ENCODE measurements around the gene ANKLE1.

Gene ANKLE1

GRCh38 chr19:17330262-17331044, 48.8 kb downstream of the ANKLE1 start:
- no peak overlapping the region for H4K91ac ChIP-seq (ENCODE audit: low read depth, low read length, poor library complexity)
- no peak overlapping the region for H2BK5ac ChIP-seq (ENCODE audit: low read length)
- peaks cover 3 to 8% of the 10 kb centered on the region in 2 donors for H3K9me3 ChIP-seq (replicated peaks in 1 of 2; ENCODE audit: control insufficient read depth in 2 of 2, insufficient read depth in 1 of 2, low read depth in 1 of 2, low read length in 2 of 2)
- H2BK15ac ChIP-seq (ENCODE audit: low read length), result no peak overlapping the region
- H3K27me3 ChIP-seq (ENCODE audit: control insufficient read depth in 3 of 3, insufficient read depth in 3 of 3, low read depth in 1 of 3, low read length in 3 of 3), result peaks cover 0 to 7% (median 0%) of the 10 kb centered on the region in 3 experiments
- WGBS, 2 donors (ENCODE audit: extremely low coverage in 2 of 2, insufficient read length in 2 of 2, insufficient replicate concordance in 1 of 2), result no CpG with 5 or more reads among the region's 24 CpGs
- H3K23ac ChIP-seq (ENCODE audit: low read depth, low read length, poor library complexity), result peak overlapping the region; percentile 73
- H3K4me2 ChIP-seq (ENCODE audit: insufficient read depth, low read length, poor library complexity, severe bottlenecking), result no peak overlapping the region
- H2AK5ac ChIP-seq (ENCODE audit: low read depth, low read length), result peak overlapping the region; percentile 99
- no peak overlapping the region for H3K9ac ChIP-seq (ENCODE audit: low read depth, low read length, poor library complexity)
- no peak overlapping the region for H2AFZ ChIP-seq (ENCODE audit: low read length)
- H3K36me3 ChIP-seq (replicated peaks in 1 of 2; ENCODE audit: control insufficient read depth in 2 of 2, insufficient read depth in 2 of 2, low read length in 2 of 2), result peaks cover 25 to 52% of the 10 kb centered on the region in 2 donors
- H3K4me3 ChIP-seq (ENCODE audit: low read length in 2 of 2), result no peak overlapping the region
- H3K27ac ChIP-seq (replicated peaks; ENCODE audit: low read length), result no peak overlapping the region
- peak overlapping the region; percentile 84 for H2BK12ac ChIP-seq (ENCODE audit: low read length)
- H2BK120ac ChIP-seq (ENCODE audit: low read depth, low read length), result no peak overlapping the region
- H3K79me1 ChIP-seq (ENCODE audit: low read depth, low read length), result peaks cover 7% of the 10 kb centered on the region
- H3K4me1 ChIP-seq (ENCODE audit: control insufficient read depth in 2 of 2, insufficient read depth in 1 of 2, low read depth in 1 of 2, low read length in 2 of 2), result peaks cover 6 to 22% of the 10 kb centered on the region in 2 donors
- H4K8ac ChIP-seq (ENCODE audit: low read depth, low read length), result no peak overlapping the region
- H3K18ac ChIP-seq (ENCODE audit: low read length), result peak overlapping the region; percentile 7
- H3K4ac ChIP-seq (ENCODE audit: low read length), result no peak overlapping the region
- no peak overlapping the region for H3K14ac ChIP-seq (ENCODE audit: low read length)
- no peak for DNase-seq (ENCODE audit: low spot score)

- Histone ChIP-seq H3K4ac (ENCODE audit: low read length) (no peak overlapping the region), H4K8ac (ENCODE audit: low read depth, low read length) (no peak overlapping the region), H3K4me3 (ENCODE audit: low read length in 2 of 2) (no peak overlapping the region), H3K27me3 (ENCODE audit: control insufficient read depth in 3 of 3, insufficient read depth in 3 of 3, low read depth in 1 of 3, low read length in 3 of 3) (peaks cover 0 to 7% (median 0%) of the 10 kb centered on the region in 3 experiments), H2BK5ac (ENCODE audit: low read length) (no peak overlapping the region), H2BK120ac (ENCODE audit: low read depth, low read length) (no peak overlapping the region), H3K9me3 (replicated peaks in 1 of 2; ENCODE audit: control insufficient read depth in 2 of 2, insufficient read depth in 1 of 2, low read depth in 1 of 2, low read length in 2 of 2) (peaks cover 3 to 8% of the 10 kb centered on the region in 2 donors), H2AFZ (ENCODE audit: low read length) (no peak overlapping the region), H2AK5ac (ENCODE audit: low read depth, low read length) (peak overlapping the region; percentile 70), H2BK12ac (ENCODE audit: low read length) (no peak overlapping the region), H3K27ac (replicated peaks; ENCODE audit: low read length) (no peak overlapping the region), H2BK15ac (ENCODE audit: low read length) (no peak overlapping the region), H3K18ac (ENCODE audit: low read length) (no peak overlapping the region), H3K14ac (ENCODE audit: low read length) (no peak overlapping the region), H4K91ac (ENCODE audit: low read depth, low read length, poor library complexity) (no peak overlapping the region), H3K9ac (ENCODE audit: low read depth, low read length, poor library complexity) (no peak overlapping the region), H3K4me2 (ENCODE audit: insufficient read depth, low read length, poor library complexity, severe bottlenecking) (no peak overlapping the region), H3K36me3 (replicated peaks in 1 of 2; ENCODE audit: control insufficient read depth in 2 of 2, insufficient read depth in 2 of 2, low read length in 2 of 2) (peaks cover 23 to 47% of the 10 kb centered on the region in 2 donors), H3K23ac (ENCODE audit: low read depth, low read length, poor library complexity) (no peak overlapping the region), H3K79me1 (ENCODE audit: low read depth, low read length) (peaks cover 7% of the 10 kb centered on the region), H3K4me1 (ENCODE audit: control insufficient read depth in 2 of 2, insufficient read depth in 1 of 2, low read depth in 1 of 2, low read length in 2 of 2) (peaks cover 6 to 22% of the 10 kb centered on the region in 2 donors)
- DNase-seq (ENCODE audit: low spot score), result no peak
- no CpG with 5 or more reads among the region's 13 CpGs for WGBS, 2 donors (ENCODE audit: extremely low coverage in 2 of 2, insufficient read length in 2 of 2, insufficient replicate concordance in 1 of 2)
Measured at GRCh38 chr19:17331045-17331558, 49.4 kb downstream of the ANKLE1 start.

- Histone ChIP-seq H3K4me1 (ENCODE audit: control insufficient read depth in 2 of 2, insufficient read depth in 1 of 2, low read depth in 1 of 2, low read length in 2 of 2) (peaks cover 6 to 18% of the 10 kb centered on the region in 2 donors), H3K36me3 (replicated peaks in 1 of 2; ENCODE audit: control insufficient read depth in 2 of 2, insufficient read depth in 2 of 2, low read length in 2 of 2) (peaks cover 21 to 35% of the 10 kb centered on the region in 2 donors), H2BK15ac (ENCODE audit: low read length) (no peak overlapping the region), H3K27me3 (ENCODE audit: control insufficient read depth in 3 of 3, insufficient read depth in 3 of 3, low read depth in 1 of 3, low read length in 3 of 3) (peaks cover 0 to 7% (median 0%) of the 10 kb centered on the region in 3 experiments), H3K18ac (ENCODE audit: low read length) (no peak overlapping the region), H4K8ac (ENCODE audit: low read depth, low read length) (no peak overlapping the region), H3K4me2 (ENCODE audit: insufficient read depth, low read length, poor library complexity, severe bottlenecking) (no peak overlapping the region), H2BK12ac (ENCODE audit: low read length) (no peak overlapping the region), H2BK5ac (ENCODE audit: low read length) (peak overlapping the region; percentile 26), H3K9ac (ENCODE audit: low read depth, low read length, poor library complexity) (no peak overlapping the region), H3K4ac (ENCODE audit: low read length) (no peak overlapping the region), H3K79me1 (ENCODE audit: low read depth, low read length) (peaks cover 4% of the 10 kb centered on the region), H3K4me3 (ENCODE audit: low read length in 2 of 2) (no peak overlapping the region), H2AFZ (ENCODE audit: low read length) (no peak overlapping the region), H3K9me3 (replicated peaks in 1 of 2; ENCODE audit: control insufficient read depth in 2 of 2, insufficient read depth in 1 of 2, low read depth in 1 of 2, low read length in 2 of 2) (peaks cover 3 to 8% of the 10 kb centered on the region in 2 donors), H3K27ac (replicated peaks; ENCODE audit: low read length) (no peak overlapping the region), H2BK120ac (ENCODE audit: low read depth, low read length) (no peak overlapping the region), H3K23ac (ENCODE audit: low read depth, low read length, poor library complexity) (no peak overlapping the region), H4K91ac (ENCODE audit: low read depth, low read length, poor library complexity) (no peak overlapping the region), H3K14ac (ENCODE audit: low read length) (no peak overlapping the region), H2AK5ac (ENCODE audit: low read depth, low read length) (no peak overlapping the region)
- no peak for DNase-seq (ENCODE audit: low spot score)
- WGBS, 2 donors (ENCODE audit: extremely low coverage in 2 of 2, insufficient read length in 2 of 2, insufficient replicate concordance in 1 of 2), result no CpG with 5 or more reads among the region's 8 CpGs
Measured at GRCh38 chr19:17332360-17332676, 50.6 kb downstream of the ANKLE1 start.
